NCI-H526 treated with DMSO at 0.1 percent for 48 hours (cell line): ENCODE measurements around the gene TMEM135.
A peak's percentile ranks its signal among the peaks of the same experiment; 100 is the strongest.
"Not testable (repeated sequence)": the region's sequence is repeated elsewhere in the genome, so short reads cannot be mapped to it uniquely, and the experiment has no call there.

ENCODE experiments used
- DNase-seq: peaks from one replicate; lab custom pipeline; 2025; lab: John Stamatoyannopoulos, UW

TMEM135 gene

DNA sequence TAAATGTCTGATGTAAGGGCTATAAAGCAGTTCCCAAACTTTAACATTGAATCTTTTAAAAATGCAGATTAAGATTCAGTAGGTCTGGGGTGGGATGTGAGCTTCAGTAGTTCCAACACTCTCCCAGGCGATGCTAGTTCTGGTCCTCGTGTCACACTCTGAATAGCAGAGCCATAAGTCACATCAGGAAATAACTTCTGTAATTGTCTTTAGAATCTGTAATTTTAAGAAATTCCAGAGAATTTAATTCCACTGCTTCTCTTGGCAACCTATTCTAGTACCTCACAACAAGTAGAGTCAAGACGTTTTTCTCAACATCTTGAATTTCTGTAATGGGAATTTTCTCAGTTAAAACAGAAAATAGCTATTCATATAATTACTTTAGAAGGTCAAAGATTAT, 223.1 kb downstream of the TMEM135 start:
- no peak for DNase-seq

- DNase-seq = no peak
Measured at GRCh38 chr11:87263264-87263838, 225.6 kb downstream of the TMEM135 start.

GRCh38 chr11:87263979-87264378, 226.2 kb downstream of the TMEM135 start:
- DNase-seq = no peak

GRCh38 chr11:87265132-87265531, 227.4 kb downstream of the TMEM135 start:
- no peak for DNase-seq

- no peak for DNase-seq
Measured at GRCh38 chr11:87265979-87266378, 228.2 kb downstream of the TMEM135 start.

DNA sequence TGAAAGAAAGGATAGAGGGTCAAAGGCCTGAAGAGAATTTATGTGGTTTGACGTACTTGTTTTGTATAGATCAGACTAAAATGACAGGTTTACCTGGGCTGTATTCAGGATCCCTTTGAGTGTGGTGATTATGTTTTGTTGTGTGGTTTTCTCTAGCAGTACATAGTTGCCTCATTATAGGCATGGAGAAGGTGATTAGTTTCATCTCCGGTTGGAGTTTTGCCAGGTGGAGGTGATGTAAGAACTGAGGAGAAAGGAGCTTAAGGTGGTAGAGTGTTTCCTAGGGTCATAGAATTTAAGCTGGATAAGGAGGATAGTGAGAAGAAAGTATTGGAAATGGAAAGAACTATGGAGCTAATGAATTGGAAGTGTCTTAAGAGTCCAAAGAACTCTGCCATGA, 229.0 kb downstream of the TMEM135 start:
- no peak for DNase-seq

GRCh38 chr11:87271951-87272350, 234.2 kb downstream of the TMEM135 start:
- not testable (repeated sequence) for DNase-seq

DNA sequence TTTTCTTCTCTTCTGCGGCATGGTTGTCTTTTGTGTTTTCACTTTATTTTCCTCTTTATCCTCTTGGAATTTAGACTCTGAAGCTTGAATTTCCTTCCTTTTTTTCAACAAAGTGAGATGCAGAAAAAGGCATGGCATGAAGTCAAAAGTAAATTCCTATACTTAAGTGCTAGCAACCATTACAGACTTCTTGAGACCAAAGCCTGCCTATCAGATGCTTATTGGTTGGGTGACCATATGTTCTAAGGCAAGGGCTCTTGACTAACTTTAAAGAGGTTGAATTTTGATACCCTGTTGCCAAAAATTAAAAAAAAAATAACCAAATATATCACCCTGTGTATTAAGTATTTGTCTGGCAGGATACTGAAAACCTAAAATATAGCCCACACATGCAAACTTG, 237.4 kb downstream of the TMEM135 start:
- DNase-seq = no peak

DNA sequence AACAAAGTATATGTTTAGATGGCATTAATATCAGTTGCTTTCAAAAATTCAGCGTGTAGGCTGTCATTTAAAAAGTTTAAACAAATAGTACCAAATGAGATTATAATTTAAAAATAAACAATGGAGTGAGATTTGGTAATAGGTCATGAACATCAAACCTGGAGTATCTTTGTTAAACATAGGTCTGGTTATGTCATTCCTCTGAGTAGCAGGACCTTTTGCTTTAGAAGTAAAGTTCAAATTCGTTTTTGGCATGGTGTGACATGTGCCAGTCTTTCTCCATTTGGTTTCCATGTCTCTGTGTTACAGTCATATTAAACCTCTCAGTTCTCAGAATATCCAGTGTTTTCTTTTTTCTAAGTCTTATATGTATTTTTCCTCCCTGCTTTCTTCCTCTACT, 242.4 kb downstream of the TMEM135 start:
- no peak for DNase-seq

DNA sequence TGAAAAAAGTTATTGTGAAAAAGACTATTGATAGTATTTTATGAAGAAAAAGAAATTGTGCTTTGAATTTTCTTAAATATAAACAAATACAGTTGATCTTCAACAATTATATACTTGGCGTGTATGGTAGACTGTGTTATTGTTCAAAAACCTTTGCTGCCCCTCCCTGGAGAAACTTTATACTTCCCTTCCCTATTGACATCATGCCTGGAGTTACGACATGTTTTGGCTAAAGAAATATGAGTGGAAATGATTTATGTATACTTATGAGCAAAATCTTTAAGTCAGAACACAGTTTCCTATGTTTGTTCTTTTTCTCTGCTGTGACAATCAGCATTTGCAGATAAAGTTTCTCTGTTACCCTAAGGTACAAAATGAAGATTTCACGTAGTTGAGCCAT, 243.8 kb downstream of the TMEM135 start:
- DNase-seq = no peak

- DNase-seq = no peak
Measured at GRCh38 chr11:87284306-87284705, 246.6 kb downstream of the TMEM135 start.

- DNase-seq = not testable (repeated sequence)
Measured at GRCh38 chr11:87285674-87286073, 247.9 kb downstream of the TMEM135 start.

GRCh38 chr11:87286338-87286737, 248.6 kb downstream of the TMEM135 start:
- no peak for DNase-seq

DNA sequence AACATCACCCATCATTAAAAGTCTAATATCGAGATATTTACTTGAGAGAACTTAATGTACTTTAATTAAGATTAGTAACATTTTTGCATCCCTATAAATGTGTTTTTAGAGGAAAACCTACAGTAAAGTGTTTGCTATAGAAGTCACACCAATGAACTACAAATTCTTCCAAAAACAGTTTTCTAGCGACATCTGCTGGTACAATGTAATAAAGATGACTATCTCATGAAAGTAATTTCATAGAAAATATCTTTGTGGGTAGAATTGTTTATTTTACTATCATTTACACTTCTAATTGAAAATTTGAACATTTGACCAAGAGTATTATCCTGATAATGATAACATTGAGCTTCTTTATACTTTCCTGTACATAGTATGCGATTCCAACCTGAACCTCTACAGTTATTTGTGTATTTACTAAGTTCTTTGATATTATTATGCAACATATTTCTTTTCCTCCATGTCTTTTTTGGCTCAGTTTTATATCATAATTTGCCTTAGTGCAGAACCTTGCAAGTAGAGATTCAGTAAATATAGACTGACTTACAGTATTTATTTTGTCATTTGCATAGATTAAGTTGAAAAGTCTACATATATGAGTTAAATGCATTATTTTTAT, 252.7 kb downstream of the TMEM135 start:
- peak; percentile 39 for DNase-seq

- DNase-seq = no peak
Measured at GRCh38 chr11:87292598-87292997, 254.9 kb downstream of the TMEM135 start.

GRCh38 chr11:87295237-87295636, 257.5 kb downstream of the TMEM135 start:
- no peak for DNase-seq

DNA sequence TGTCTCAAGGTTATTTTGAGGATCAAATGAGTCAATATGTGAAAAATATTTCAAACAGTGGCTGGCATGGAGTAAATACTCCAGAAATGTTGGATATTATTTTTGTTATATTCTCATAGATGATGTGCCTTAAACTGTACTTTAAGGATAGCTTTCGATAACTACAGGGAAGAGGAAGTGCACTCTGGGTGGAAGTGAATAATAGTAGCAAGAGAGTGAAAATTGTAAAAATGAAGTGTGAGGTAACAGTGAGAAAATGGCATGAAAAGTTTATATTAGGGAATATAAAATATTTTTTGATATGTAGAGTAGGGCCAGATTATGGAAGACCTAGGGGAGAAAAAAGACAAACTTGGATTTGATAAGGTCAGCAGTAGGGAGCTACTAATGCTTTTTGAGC, 258.9 kb downstream of the TMEM135 start:
- DNase-seq = no peak

DNA sequence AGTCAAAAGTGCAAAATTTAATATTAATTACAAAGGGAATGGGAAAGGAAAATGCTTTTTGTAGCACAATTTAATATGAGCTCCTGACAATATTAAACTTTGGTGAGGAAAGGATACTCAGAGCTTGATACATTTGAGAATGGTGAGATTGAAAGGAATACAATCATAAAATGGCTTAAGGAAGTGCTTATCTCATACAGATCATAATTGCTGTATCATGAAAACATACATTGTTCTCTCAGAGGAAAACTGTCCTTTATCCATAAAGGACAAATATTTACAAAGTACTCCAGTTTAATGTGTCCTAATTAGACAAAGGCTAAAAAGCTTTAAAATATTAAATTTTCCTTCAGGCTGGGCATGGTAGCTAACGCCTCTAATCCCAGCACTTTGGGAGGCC, 260.4 kb downstream of the TMEM135 start:
- DNase-seq = no peak

- no peak for DNase-seq
Measured at GRCh38 chr11:87299041-87299481, 261.3 kb downstream of the TMEM135 start.

GRCh38 chr11:87300640-87301380, 263.1 kb downstream of the TMEM135 start:
- no peak for DNase-seq

DNA sequence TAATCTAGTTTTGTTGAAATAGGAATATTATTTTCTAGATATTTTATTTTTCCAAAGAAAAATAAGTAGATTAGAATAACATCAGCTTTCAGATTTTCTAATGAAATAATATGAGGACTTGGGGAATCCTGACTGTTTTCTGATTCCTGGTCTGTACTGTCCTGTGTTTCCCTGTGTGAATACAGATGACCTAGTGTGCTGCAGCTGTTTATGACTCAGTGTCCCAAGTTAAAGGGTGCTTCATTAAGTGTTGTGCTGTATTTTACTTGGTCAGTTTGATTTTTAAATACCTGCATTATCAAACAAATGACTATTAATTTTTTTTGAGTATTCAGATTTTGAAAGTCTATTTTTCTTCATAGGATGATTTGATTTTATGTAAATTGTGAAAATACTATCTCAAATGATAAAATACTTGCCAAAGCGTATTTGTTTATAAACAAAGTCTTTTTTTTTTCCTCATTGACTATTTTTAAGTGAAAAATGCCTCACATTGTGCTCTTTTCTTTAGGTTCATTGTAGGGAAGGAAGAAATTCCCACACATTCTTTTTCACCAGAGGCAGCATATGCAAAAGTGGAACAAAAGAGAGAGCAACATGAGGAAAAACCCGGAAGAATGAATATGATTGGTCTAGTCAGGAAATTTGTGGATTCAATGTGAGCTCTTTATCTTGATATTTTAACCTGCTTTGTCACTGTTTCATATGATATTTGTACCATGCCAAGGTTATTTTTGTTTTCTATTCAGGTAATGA, 264.2 kb downstream of the TMEM135 start:
- no peak for DNase-seq

GRCh38 chr11:87304412-87304811, 266.7 kb downstream of the TMEM135 start:
- DNase-seq = no peak
